GM23248 (cell line): ENCODE data around the gene GBF1. TPM values are rescaled to one million over a fixed set of nuclear protein-coding genes. Genes with fewer than 3 reads are reported as not detected.

Experiments
- DNase-seq: peaks from one replicate; pipeline ENCODE4 v3.0.0-alpha.2; 2015
- H2AFZ ChIP-seq: fragments of 200-600 bp; sonication (generic); 2 replicates; pipeline ENCODE4 v1.6.1; 2016; ENCODE audit warnings: antibody characterized with exemption
- H3F3A ChIP-seq: fragments of 200-600 bp; sonication (generic); 2 replicates; pipeline ENCODE4 v1.6.1; 2016; ENCODE audit warnings: mild to moderate bottlenecking, antibody characterized with exemption, mixed run types; ENCODE audit not compliant: insufficient read depth
- H3K27ac ChIP-seq: fragments of 200-600 bp; sonication (generic); 2 replicates; pipeline ENCODE4 v1.5.1; 2016; ENCODE audit warnings: mild to moderate bottlenecking
- H3K27me3 ChIP-seq: fragments of 200-600 bp; sonication (generic); replicated peaks from 2 replicates; pipeline ENCODE4 v1.6.1; 2016; ENCODE audit warnings: mild to moderate bottlenecking; ENCODE audit not compliant: insufficient read depth
- H3K36me3 ChIP-seq: fragments of 200-600 bp; sonication (generic); 2 replicates; pipeline ENCODE4 v1.6.1; 2016; ENCODE audit warnings: low read depth, mild to moderate bottlenecking
- H3K4me1 ChIP-seq: fragments of 200-600 bp; sonication (generic); 2 replicates; pipeline ENCODE4 v1.6.1; 2016; ENCODE audit warnings: mild to moderate bottlenecking; ENCODE audit not compliant: insufficient read depth
- H3K4me2 ChIP-seq: fragments of 200-600 bp; sonication (generic); one replicate; pipeline ENCODE4 v1.6.1; 2016; ENCODE audit warnings: mild to moderate bottlenecking; ENCODE audit not compliant: unreplicated experiment
- H3K4me3 ChIP-seq: fragments of 200-600 bp; sonication (generic); 2 replicates; pipeline ENCODE4 v1.5.1; 2016; ENCODE audit warnings: mild to moderate bottlenecking
- H3K79me2 ChIP-seq: fragments of 200-600 bp; sonication (generic); 2 replicates; pipeline ENCODE4 v1.6.1; 2016; ENCODE audit warnings: mild to moderate bottlenecking; ENCODE audit not compliant: insufficient read depth
- H3K9ac ChIP-seq: fragments of 200-600 bp; sonication (generic); 2 replicates; pipeline ENCODE4 v1.6.1; 2016; ENCODE audit warnings: mild to moderate bottlenecking
- H3K9me2 ChIP-seq: fragments of 200-600 bp; sonication (generic); 2 replicates; pipeline ENCODE4 v1.6.1; 2016; ENCODE audit warnings: mixed run types, mild to moderate bottlenecking, moderate library complexity; ENCODE audit not compliant: insufficient read depth
- H3K9me3 ChIP-seq: fragments of 200-600 bp; sonication (generic); one replicate; pipeline ENCODE4 v1.6.1; 2017; ENCODE audit warnings: low read depth
- H4K20me1 ChIP-seq: fragments of 200-600 bp; sonication (generic); 2 replicates; pipeline ENCODE4 v1.6.0; 2016; ENCODE audit not compliant: insufficient read depth
- EZH2 ChIP-seq: fragments of 200-600 bp; sonication (generic); IDR thresholded peaks from 2 replicates; pipeline ENCODE4 v1.6.1; 2018; ENCODE audit warnings: antibody characterized with exemption, mild to moderate bottlenecking; ENCODE audit not compliant: insufficient read depth, poor library complexity, severe bottlenecking
- EZH2phosphoT487 ChIP-seq: fragments of 200-600 bp; sonication (generic); IDR thresholded peaks from 2 replicates; pipeline ENCODE4 v1.6.1; 2018; ENCODE audit warnings: antibody characterized with exemption, moderate library complexity, mild to moderate bottlenecking, low read depth; ENCODE audit not compliant: insufficient read depth
- WGBS, 2 experiments: methylation state at CpG; one replicate each; pipeline ENCODE4 v1.1.6; 2015 to 2017; ENCODE audit warnings: low lambda C conversion rate in 2 of 2, low coverage in 1 of 2; ENCODE audit errors: missing lambda C conversion rate in 2 of 2; 5-methylcytosine and 5-hydroxymethylcytosine counted together
- in situ Hi-C: fragments of 300-500 bp; cut with MboI; formaldehyde crosslinking; loops from 2 replicates; pipeline ENCODE4 v1.15.0; 2020
- polyA plus RNA-seq: library from polyadenylated mRNA; unstranded; fragments of >200 nt; fragmentation: Nextera tagmentation; extraction: Ambion mirVana; gene quantifications from 2 replicates; pipeline ENCODE4 v1.2.1, GENCODE V29; 2016
- total RNA-seq: library from RNA; depleted of rRNA; stranded (reverse); fragments of >200 nt; shearing (Covaris generic); gene quantifications from 2 replicates; pipeline ENCODE4 v1.2.3, GENCODE V29; 2014

Gene GBF1
- total and polyA plus RNA-seq, 2 experiments from 2014 or later, result 29.8 to 43.9 TPM

GRCh38 chr10:102421757-102422512 lies 176.6 kb downstream of the GBF1 start:
- Histone ChIP-seq H3K4me3 (peak overlapping the region; percentile 84), H3K27me3 (no peaks in the 10 kb centered on the region), H2AFZ (peak overlapping the region; percentile 93), H3K9me3 (no peaks in the 10 kb centered on the region), H3K4me1 (peaks cover 22% of the 10 kb centered on the region), H3K9me2 (no peaks in the 10 kb centered on the region), H4K20me1 (no peaks in the 10 kb centered on the region), H3K79me2 (peaks cover 6% of the 10 kb centered on the region; the same call in 1 of the 2 replicates), H3K9ac (peak overlapping the region; percentile 83), H3K27ac (peak overlapping the region; percentile 22), H3K4me2 (peak overlapping the region; percentile 95), H3F3A (peaks cover 13% of the 10 kb centered on the region; the same call in 1 of the 2 replicates), H3K36me3 (no peaks in the 10 kb centered on the region)
- 2 to 4% methylated on average over 22 to 60 of the region's 62 CpGs for WGBS, 2 experiments
- no peak for TF ChIP-seq EZH2phosphoT487
- peak; percentile 71 for DNase-seq
- in situ Hi-C loops, result no loop called here

GRCh38 chr10:102422545-102423129 lies 177.3 kb downstream of the GBF1 start:
- H3K4me1 ChIP-seq, result peaks cover 26% of the 10 kb centered on the region
- peaks cover 17% of the 10 kb centered on the region for H3F3A ChIP-seq
- no peaks in the 10 kb centered on the region for H4K20me1 ChIP-seq
- peak overlapping the region; percentile 95 for H3K4me2 ChIP-seq
- H3K27me3 ChIP-seq, result no peaks in the 10 kb centered on the region
- H3K36me3 ChIP-seq, result no peaks in the 10 kb centered on the region
- peak; percentile 92 for DNase-seq
- H3K4me3 ChIP-seq, result peak overlapping the region; percentile 84
- H2AFZ ChIP-seq, result peak overlapping the region; percentile 93
- peaks cover 6% of the 10 kb centered on the region; the same call in 1 of the 2 replicates for H3K79me2 ChIP-seq
- peak overlapping the region; percentile 83 for H3K9ac ChIP-seq
- no peaks in the 10 kb centered on the region for H3K9me3 ChIP-seq
- no peak for TF ChIP-seq EZH2phosphoT487
- 2 to 3% methylated on average over 28 of the region's 28 CpGs for WGBS, 2 experiments
- H3K9me2 ChIP-seq, result no peaks in the 10 kb centered on the region
- peak overlapping the region; percentile 22; the same call in 1 of the 2 replicates for H3K27ac ChIP-seq
- in situ Hi-C loops, result no loop called here

- Histone ChIP-seq H3K27ac (no peak overlapping the region), H3K9me3 (no peaks in the 10 kb centered on the region), H3K9me2 (no peaks in the 10 kb centered on the region), H4K20me1 (no peaks in the 10 kb centered on the region), H3K79me2 (peaks cover 6% of the 10 kb centered on the region; the same call in 1 of the 2 replicates), H3F3A (peaks cover 19% of the 10 kb centered on the region), H3K9ac (peak overlapping the region; percentile 22; the same call in 1 of the 2 replicates), H3K4me3 (no peak overlapping the region), H3K36me3 (no peaks in the 10 kb centered on the region), H3K4me1 (peaks cover 26% of the 10 kb centered on the region), H3K27me3 (no peaks in the 10 kb centered on the region), H3K4me2 (no peak overlapping the region), H2AFZ (no peak overlapping the region)
- WGBS, 2 experiments, result 77 to 81% methylated on average over 13 of the region's 13 CpGs
- DNase-seq, result no peak
- TF ChIP-seq EZH2, result no peak
- in situ Hi-C loops, result no loop called here
Observed at GRCh38 chr10:102423372-102423968, 178.1 kb downstream of the GBF1 start.

DNA sequence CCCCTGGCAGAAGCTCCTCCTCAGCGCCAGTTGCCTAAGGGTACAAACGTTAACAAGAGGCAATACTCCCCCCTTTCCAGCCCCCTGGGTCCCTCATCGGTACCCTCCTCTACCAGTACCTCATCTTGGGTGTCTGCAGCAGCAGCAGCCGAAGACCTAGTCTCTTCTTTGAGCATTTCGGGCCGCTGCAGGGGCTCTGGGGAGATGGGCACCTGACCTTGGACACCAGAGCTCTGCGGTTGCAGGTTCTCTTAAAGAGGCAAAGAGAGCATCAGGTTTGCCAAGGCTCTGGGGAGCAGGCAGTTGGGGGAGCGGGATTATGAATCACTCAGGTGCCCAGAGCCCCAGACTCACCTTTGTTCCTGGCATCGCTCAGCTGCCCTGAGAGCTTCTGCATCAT lies 178.8 kb downstream of the GBF1 start:
- Histone ChIP-seq H3K9me3 (no peaks in the 10 kb centered on the region), H3K9me2 (no peaks in the 10 kb centered on the region), H3K79me2 (peaks cover 6% of the 10 kb centered on the region; the same call in 1 of the 2 replicates), H3K4me3 (no peak overlapping the region), H3K36me3 (no peaks in the 10 kb centered on the region), H2AFZ (no peak overlapping the region), H4K20me1 (no peaks in the 10 kb centered on the region), H3K4me2 (no peak overlapping the region), H3F3A (peaks cover 19% of the 10 kb centered on the region), H3K27ac (no peak overlapping the region), H3K27me3 (no peaks in the 10 kb centered on the region), H3K9ac (no peak overlapping the region), H3K4me1 (peaks cover 25% of the 10 kb centered on the region)
- in situ Hi-C loops, result no loop called here
- no peak for DNase-seq
- TF ChIP-seq EZH2 (no peak), EZH2phosphoT487 (no peak)
- WGBS, 2 experiments, result 82 to 88% methylated on average over 9 of the region's 9 CpGs
